ENCODE results near the gene SLC13A3.

SLC13A3 gene

GRCh38 chr20:46599227-46599987, 51.9 kb downstream of the SLC13A3 start:
- Histone ChIP-seq H3K9me3 (ENCODE audit: control extremely low read depth in 1 of 5, control insufficient read depth in 4 of 5, insufficient read depth in 2 of 5, low read depth in 1 of 5, low read length in 4 of 5) (no peaks in the 10 kb centered on the region), H3K27ac (ENCODE audit: insufficient read depth in 1 of 2, low read depth in 1 of 2, low read length in 2 of 2, poor library complexity in 1 of 2, severe bottlenecking in 2 of 2) (no peak overlapping the region), H3K27me3 (replicated peaks in 2 of 5; ENCODE audit: control insufficient read depth in 4 of 5, insufficient read depth in 5 of 5, low read length in 4 of 5) (peaks cover 0 to 6% (median 0%) of the 10 kb centered on the region in 5 experiments), H3K4me3 (ENCODE audit: control insufficient read depth in 1 of 7, extremely low read depth in 1 of 7, insufficient read depth in 4 of 7, low read depth in 2 of 7, low read length in 6 of 7) (no peak overlapping the region), H3K4me1 (ENCODE audit: control extremely low read depth in 1 of 4, control insufficient read depth in 4 of 4, insufficient read depth in 4 of 4, low read length in 3 of 4) (no peaks in the 10 kb centered on the region), H3K36me3 (ENCODE audit: control insufficient read depth in 4 of 4, insufficient read depth in 4 of 4, low read length in 3 of 4) (no peaks in the 10 kb centered on the region)
- CTCF ChIA-PET: no interaction called here
- DNase-seq: no peak
- WGBS (ENCODE audit: insufficient coverage): 82% methylated on average over 2 of the region's 8 CpGs
- POLR2A ChIA-PET: no interaction called here

GRCh38 chr20:46595933-46596332, 55.3 kb downstream of the SLC13A3 start:
- ChIA-PET CTCF (interaction anchor here (1.0 to 1.6 kb wide), 3 partner anchors 10 to 51 kb away, joined by 3 to 4 read pairs (median 3); no protein-coding TSS in a partner anchor), POLR2A (no interaction called here)
- Histone ChIP-seq H3K4me3 (ENCODE audit: control insufficient read depth in 1 of 7, extremely low read depth in 1 of 7, insufficient read depth in 4 of 7, low read depth in 2 of 7, low read length in 6 of 7) (no peak overlapping the region), H3K36me3 (ENCODE audit: control insufficient read depth in 4 of 4, insufficient read depth in 4 of 4, low read length in 3 of 4) (no peaks in the 10 kb centered on the region), H3K9me3 (ENCODE audit: control extremely low read depth in 1 of 5, control insufficient read depth in 4 of 5, insufficient read depth in 2 of 5, low read depth in 1 of 5, low read length in 4 of 5) (no peaks in the 10 kb centered on the region), H3K27ac (ENCODE audit: insufficient read depth in 1 of 2, low read depth in 1 of 2, low read length in 2 of 2, poor library complexity in 1 of 2, severe bottlenecking in 2 of 2) (no peak overlapping the region), H3K4me1 (ENCODE audit: control extremely low read depth in 1 of 4, control insufficient read depth in 4 of 4, insufficient read depth in 4 of 4, low read length in 3 of 4) (no peaks in the 10 kb centered on the region), H3K27me3 (replicated peaks in 2 of 5; ENCODE audit: control insufficient read depth in 4 of 5, insufficient read depth in 5 of 5, low read length in 4 of 5) (peaks cover 0 to 11% (median 0%) of the 10 kb centered on the region in 5 experiments)
- WGBS (ENCODE audit: insufficient coverage): 94% methylated on average over 3 of the region's 8 CpGs
- DNase-seq: no peak

GRCh38 chr20:46594725-46595124, 56.5 kb downstream of the SLC13A3 start:
- POLR2A ChIA-PET: interaction anchor here (0.6 kb wide), 1 partner anchor 516 kb away, joined by 3 read pairs; no protein-coding TSS in a partner anchor
- no peak overlapping the region for H3K27ac ChIP-seq (ENCODE audit: insufficient read depth in 1 of 2, low read depth in 1 of 2, low read length in 2 of 2, poor library complexity in 1 of 2, severe bottlenecking in 2 of 2)
- H3K4me3 ChIP-seq (ENCODE audit: control insufficient read depth in 1 of 7, extremely low read depth in 1 of 7, insufficient read depth in 4 of 7, low read depth in 2 of 7, low read length in 6 of 7): no peak overlapping the region
- no peak for DNase-seq
- H3K9me3 ChIP-seq (ENCODE audit: control extremely low read depth in 1 of 5, control insufficient read depth in 4 of 5, insufficient read depth in 2 of 5, low read depth in 1 of 5, low read length in 4 of 5): no peaks in the 10 kb centered on the region
- H3K4me1 ChIP-seq (ENCODE audit: control extremely low read depth in 1 of 4, control insufficient read depth in 4 of 4, insufficient read depth in 4 of 4, low read length in 3 of 4): no peaks in the 10 kb centered on the region
- CTCF ChIA-PET: interaction anchor here (1.1 kb wide), 1 partner anchor 11 kb away, joined by 3 read pairs; no protein-coding TSS in a partner anchor
- H3K27me3 ChIP-seq (replicated peaks in 2 of 5; ENCODE audit: control insufficient read depth in 4 of 5, insufficient read depth in 5 of 5, low read length in 4 of 5): peaks cover 0 to 11% (median 0%) of the 10 kb centered on the region in 5 experiments
- H3K36me3 ChIP-seq (ENCODE audit: control insufficient read depth in 4 of 4, insufficient read depth in 4 of 4, low read length in 3 of 4): no peaks in the 10 kb centered on the region
- WGBS (ENCODE audit: insufficient coverage): no CpG with 5 or more reads among the region's 2 CpGs

- Histone ChIP-seq H3K27ac (ENCODE audit: insufficient read depth in 1 of 2, low read depth in 1 of 2, low read length in 2 of 2, poor library complexity in 1 of 2, severe bottlenecking in 2 of 2) (no peak overlapping the region), H3K27me3 (replicated peaks in 2 of 5; ENCODE audit: control insufficient read depth in 4 of 5, insufficient read depth in 5 of 5, low read length in 4 of 5) (peaks cover 0 to 7% (median 0%) of the 10 kb centered on the region in 5 experiments), H3K9me3 (ENCODE audit: control extremely low read depth in 1 of 5, control insufficient read depth in 4 of 5, insufficient read depth in 2 of 5, low read depth in 1 of 5, low read length in 4 of 5) (no peaks in the 10 kb centered on the region), H3K4me3 (ENCODE audit: control insufficient read depth in 1 of 7, extremely low read depth in 1 of 7, insufficient read depth in 4 of 7, low read depth in 2 of 7, low read length in 6 of 7) (no peak overlapping the region), H3K36me3 (ENCODE audit: control insufficient read depth in 4 of 4, insufficient read depth in 4 of 4, low read length in 3 of 4) (no peaks in the 10 kb centered on the region), H3K4me1 (ENCODE audit: control extremely low read depth in 1 of 4, control insufficient read depth in 4 of 4, insufficient read depth in 4 of 4, low read length in 3 of 4) (peaks cover 0 to 8% (median 2%) of the 10 kb centered on the region in 4 experiments)
- DNase-seq: no peak
- ChIA-PET CTCF (interaction anchor here (0.9 kb wide), 1 partner anchor 41 kb away, joined by 4 read pairs; no protein-coding TSS in a partner anchor), POLR2A (no interaction called here)
- 100% methylated on average over 2 of the region's 4 CpGs for WGBS (ENCODE audit: insufficient coverage)
Observed at GRCh38 chr20:46592580-46593362, 58.5 kb downstream of the SLC13A3 start.

- Histone ChIP-seq H3K4me3 (ENCODE audit: control insufficient read depth in 1 of 7, extremely low read depth in 1 of 7, insufficient read depth in 4 of 7, low read depth in 2 of 7, low read length in 6 of 7) (no peak overlapping the region), H3K36me3 (ENCODE audit: control insufficient read depth in 4 of 4, insufficient read depth in 4 of 4, low read length in 3 of 4) (no peaks in the 10 kb centered on the region), H3K4me1 (ENCODE audit: control extremely low read depth in 1 of 4, control insufficient read depth in 4 of 4, insufficient read depth in 4 of 4, low read length in 3 of 4) (peaks cover 0 to 8% (median 2%) of the 10 kb centered on the region in 4 experiments), H3K9me3 (ENCODE audit: control extremely low read depth in 1 of 5, control insufficient read depth in 4 of 5, insufficient read depth in 2 of 5, low read depth in 1 of 5, low read length in 4 of 5) (no peaks in the 10 kb centered on the region), H3K27me3 (replicated peaks in 2 of 5; ENCODE audit: control insufficient read depth in 4 of 5, insufficient read depth in 5 of 5, low read length in 4 of 5) (peaks cover 0 to 7% (median 0%) of the 10 kb centered on the region in 5 experiments), H3K27ac (ENCODE audit: insufficient read depth in 1 of 2, low read depth in 1 of 2, low read length in 2 of 2, poor library complexity in 1 of 2, severe bottlenecking in 2 of 2) (no peak overlapping the region)
- CTCF ChIA-PET: no interaction called here
- no CpG with 5 or more reads among the region's 1 CpG for WGBS (ENCODE audit: insufficient coverage)
- peak in 1 of 3 donors; percentile 8 for DNase-seq
- POLR2A ChIA-PET: no interaction called here
Observed at GRCh38 chr20:46590443-46590842, 60.8 kb downstream of the SLC13A3 start.

- Histone ChIP-seq H3K27ac (ENCODE audit: insufficient read depth in 1 of 2, low read depth in 1 of 2, low read length in 2 of 2, poor library complexity in 1 of 2, severe bottlenecking in 2 of 2) (no peak overlapping the region), H3K27me3 (replicated peaks in 2 of 5; ENCODE audit: control insufficient read depth in 4 of 5, insufficient read depth in 5 of 5, low read length in 4 of 5) (peaks cover 0 to 3% (median 0%) of the 10 kb centered on the region in 5 experiments), H3K36me3 (ENCODE audit: control insufficient read depth in 4 of 4, insufficient read depth in 4 of 4, low read length in 3 of 4) (no peaks in the 10 kb centered on the region), H3K9me3 (ENCODE audit: control extremely low read depth in 1 of 5, control insufficient read depth in 4 of 5, insufficient read depth in 2 of 5, low read depth in 1 of 5, low read length in 4 of 5) (no peaks in the 10 kb centered on the region), H3K4me1 (ENCODE audit: control extremely low read depth in 1 of 4, control insufficient read depth in 4 of 4, insufficient read depth in 4 of 4, low read length in 3 of 4) (peaks cover 0 to 8% (median 2%) of the 10 kb centered on the region in 4 experiments), H3K4me3 (ENCODE audit: control insufficient read depth in 1 of 7, extremely low read depth in 1 of 7, insufficient read depth in 4 of 7, low read depth in 2 of 7, low read length in 6 of 7) (no peak overlapping the region)
- ChIA-PET CTCF (interaction anchor here (1.3 kb wide), 1 partner anchor 26 kb away, joined by 3 read pairs; no protein-coding TSS in a partner anchor), POLR2A (interaction anchor here (1.0 kb wide), 1 partner anchor 39 kb away, joined by 3 read pairs; the partner anchor contains the start of gene OCSTAMP)
- DNase-seq: peak in 2 of 3 donors; percentile 61 to 76
- 46% methylated on average over 13 of the region's 14 CpGs for WGBS (ENCODE audit: insufficient coverage)
Observed at GRCh38 chr20:46588532-46589511, 62.4 kb downstream of the SLC13A3 start.
